Fibroblast of lung (primary cell): ENCODE measurements around the gene TXNDC8.

Source experiments
- CTCF ChIP-seq, 2 donors: IDR thresholded peaks in 1 of 2; conservative IDR thresholded peaks in 1 of 2; 1 replicate in 1 of 2; 2 replicates in 1 of 2; pipeline ENCODE4 v1.5.1; 2011 to 2012; ENCODE audit warnings: low read length in 2 of 2, control low read depth in 1 of 2, inconsistent platforms in 1 of 2, low read depth in 1 of 2, mild to moderate bottlenecking in 1 of 2
- EZH2 ChIP-seq: IDR thresholded peaks from 2 replicates; pipeline ENCODE4 v1.5.1; 2012; ENCODE audit warnings: low read length, control low read depth, mild to moderate bottlenecking; ENCODE audit errors: missing control alignments

- TF ChIP-seq CTCF (conservative IDR thresholded peaks at IDR 0.05 in 1 of 2, IDR thresholded peaks at IDR 0.05 in 1 of 2; ENCODE audit: low read depth in 1 of 2, low read length in 2 of 2) (no peak), EZH2 (no peak)
Measured at GRCh38 chr9:110276781-110277180, 60.9 kb downstream of the TXNDC8 start.
